SK-N-SH treated with all-trans-retinoic acid at 6 μM for 48 hours (cell line): Measurements from ENCODE around the gene THSD7A.

Experiments used
- ARNTL ChIP-seq: fragments of 450-650 bp; formaldehyde crosslinking; IDR thresholded peaks from 2 replicates; pipeline ENCODE4 v1.5.0; 2020; ENCODE audit warnings: low read depth, mild to moderate bottlenecking, moderate library complexity, borderline replicate concordance
- BACH2 ChIP-seq: fragments of 250-450 bp; sonication (Bioruptor Pico); IDR thresholded peaks from 2 replicates; pipeline ENCODE4 v1.9.0; 2021; ENCODE audit warnings: mild to moderate bottlenecking, borderline replicate concordance
- ESRRG ChIP-seq: fragments of 250-450 bp; sonication (Bioruptor Pico); IDR thresholded peaks from 2 replicates; pipeline ENCODE4 v1.6.1; 2021; ENCODE audit warnings: mild to moderate bottlenecking
- GLIS3 ChIP-seq: fragments of 250-450 bp; sonication (Bioruptor Pico); IDR thresholded peaks from 2 replicates; pipeline ENCODE4 v1.5.0; 2020; ENCODE audit warnings: mild to moderate bottlenecking, moderate library complexity
- ISL1 ChIP-seq: fragments of 250-450 bp; sonication (Bioruptor Pico); IDR thresholded peaks from 2 replicates; pipeline ENCODE4 v2.1.2; 2022; ENCODE audit warnings: mild to moderate bottlenecking, moderate library complexity
- RARB ChIP-seq: fragments of 250-450 bp; sonication (Bioruptor Pico); IDR thresholded peaks from 2 replicates; pipeline ENCODE4 v1.8.0; 2021; ENCODE audit warnings: mild to moderate bottlenecking, moderate library complexity
- TCF4 ChIP-seq: fragments of 250-450 bp; sonication (Bioruptor Pico); IDR thresholded peaks from 2 replicates; pipeline ENCODE4 v1.8.0; 2021; ENCODE audit warnings: mild to moderate bottlenecking, moderate library complexity, borderline replicate concordance
- ZFP3 ChIP-seq: fragments of 250-450 bp; sonication (Bioruptor Pico); IDR thresholded peaks from 2 replicates; pipeline ENCODE4 v1.5.0; 2020; ENCODE audit warnings: mild to moderate bottlenecking, moderate library complexity
- ZFP30 ChIP-seq: fragments of 450-650 bp; formaldehyde crosslinking; IDR thresholded peaks from 2 replicates; pipeline ENCODE4 v1.5.0; 2022; ENCODE audit warnings: mild to moderate bottlenecking, moderate library complexity
- ZNF8 ChIP-seq: fragments of 450-650 bp; formaldehyde crosslinking; IDR thresholded peaks from 2 replicates; pipeline ENCODE4 v1.5.0; 2020; ENCODE audit warnings: mild to moderate bottlenecking, moderate library complexity
- TF ChIP-seq, protein P1 (sequence below): fragments of 250-450 bp; sonication (Bioruptor Pico); IDR thresholded peaks from 2 replicates; pipeline ENCODE4 v1.5.0; 2020; ENCODE audit warnings: mild to moderate bottlenecking, moderate library complexity
- TF ChIP-seq, protein P2 (sequence below): fragments of 250-450 bp; sonication (Bioruptor Pico); IDR thresholded peaks from 2 replicates; pipeline ENCODE4 v1.8.0; 2021; ENCODE audit warnings: low read depth, mild to moderate bottlenecking, moderate library complexity, borderline replicate concordance
- TF ChIP-seq, protein P3 (sequence below): fragments of 250-450 bp; sonication (Bioruptor Pico); IDR thresholded peaks from 2 replicates; pipeline ENCODE4 v1.8.0; 2020; ENCODE audit warnings: mild to moderate bottlenecking, moderate library complexity, borderline replicate concordance

DNA sequence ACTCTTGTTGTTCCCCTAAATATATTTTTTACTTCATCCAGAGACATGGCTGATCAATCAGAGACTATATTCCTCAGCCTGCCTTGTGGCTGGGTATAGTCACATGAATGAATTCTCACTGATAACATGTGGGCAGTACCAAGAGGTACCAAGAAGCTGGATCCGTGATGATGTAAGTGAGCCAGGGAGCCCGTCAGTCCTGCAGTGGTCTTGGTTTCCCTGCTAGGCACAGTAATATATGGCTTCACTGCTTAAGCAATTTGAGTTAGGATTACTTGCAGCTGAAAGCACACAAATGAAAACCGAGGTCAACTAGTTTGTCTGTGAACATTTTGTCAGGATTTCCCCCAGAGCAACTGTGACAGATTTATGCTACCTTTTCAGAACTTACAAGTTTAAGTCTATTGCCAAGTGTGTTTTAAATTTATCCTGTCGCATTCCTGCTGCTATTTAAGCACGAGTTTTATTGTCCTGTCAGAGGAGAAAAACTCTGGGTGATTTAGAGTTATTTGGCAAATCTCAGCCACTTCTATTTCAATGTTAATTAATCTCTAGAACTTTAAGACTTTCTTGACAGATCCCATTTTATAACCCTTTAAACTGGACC, 476.5 kb downstream of the THSD7A start:
- TF ChIP-seq, protein P1, sequence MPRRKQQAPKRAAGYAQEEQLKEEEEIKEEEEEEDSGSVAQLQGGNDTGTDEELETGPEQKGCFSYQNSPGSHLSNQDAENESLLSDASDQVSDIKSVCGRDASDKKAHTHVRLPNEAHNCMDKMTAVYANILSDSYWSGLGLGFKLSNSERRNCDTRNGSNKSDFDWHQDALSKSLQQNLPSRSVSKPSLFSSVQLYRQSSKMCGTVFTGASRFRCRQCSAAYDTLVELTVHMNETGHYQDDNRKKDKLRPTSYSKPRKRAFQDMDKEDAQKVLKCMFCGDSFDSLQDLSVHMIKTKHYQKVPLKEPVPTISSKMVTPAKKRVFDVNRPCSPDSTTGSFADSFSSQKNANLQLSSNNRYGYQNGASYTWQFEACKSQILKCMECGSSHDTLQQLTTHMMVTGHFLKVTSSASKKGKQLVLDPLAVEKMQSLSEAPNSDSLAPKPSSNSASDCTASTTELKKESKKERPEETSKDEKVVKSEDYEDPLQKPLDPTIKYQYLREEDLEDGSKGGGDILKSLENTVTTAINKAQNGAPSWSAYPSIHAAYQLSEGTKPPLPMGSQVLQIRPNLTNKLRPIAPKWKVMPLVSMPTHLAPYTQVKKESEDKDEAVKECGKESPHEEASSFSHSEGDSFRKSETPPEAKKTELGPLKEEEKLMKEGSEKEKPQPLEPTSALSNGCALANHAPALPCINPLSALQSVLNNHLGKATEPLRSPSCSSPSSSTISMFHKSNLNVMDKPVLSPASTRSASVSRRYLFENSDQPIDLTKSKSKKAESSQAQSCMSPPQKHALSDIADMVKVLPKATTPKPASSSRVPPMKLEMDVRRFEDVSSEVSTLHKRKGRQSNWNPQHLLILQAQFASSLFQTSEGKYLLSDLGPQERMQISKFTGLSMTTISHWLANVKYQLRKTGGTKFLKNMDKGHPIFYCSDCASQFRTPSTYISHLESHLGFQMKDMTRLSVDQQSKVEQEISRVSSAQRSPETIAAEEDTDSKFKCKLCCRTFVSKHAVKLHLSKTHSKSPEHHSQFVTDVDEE (CRISPR knock-in tag): no peak
- TF ChIP-seq, protein P2, sequence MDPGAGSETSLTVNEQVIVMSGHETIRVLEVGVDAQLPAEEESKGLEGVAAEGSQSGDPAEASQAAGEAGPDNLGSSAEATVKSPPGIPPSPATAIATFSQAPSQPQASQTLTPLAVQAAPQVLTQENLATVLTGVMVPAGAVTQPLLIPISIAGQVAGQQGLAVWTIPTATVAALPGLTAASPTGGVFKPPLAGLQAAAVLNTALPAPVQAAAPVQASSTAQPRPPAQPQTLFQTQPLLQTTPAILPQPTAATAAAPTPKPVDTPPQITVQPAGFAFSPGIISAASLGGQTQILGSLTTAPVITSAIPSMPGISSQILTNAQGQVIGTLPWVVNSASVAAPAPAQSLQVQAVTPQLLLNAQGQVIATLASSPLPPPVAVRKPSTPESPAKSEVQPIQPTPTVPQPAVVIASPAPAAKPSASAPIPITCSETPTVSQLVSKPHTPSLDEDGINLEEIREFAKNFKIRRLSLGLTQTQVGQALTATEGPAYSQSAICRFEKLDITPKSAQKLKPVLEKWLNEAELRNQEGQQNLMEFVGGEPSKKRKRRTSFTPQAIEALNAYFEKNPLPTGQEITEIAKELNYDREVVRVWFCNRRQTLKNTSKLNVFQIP (CRISPR knock-in tag): no peak
- TF ChIP-seq ISL1 (CRISPR knock-in tag) (no peak), RARB (CRISPR knock-in tag) (no peak), ARNTL (CRISPR knock-in tag) (no peak), ESRRG (CRISPR knock-in tag) (no peak), ZFP3 (no peak), ZNF8 (CRISPR knock-in tag) (no peak), GLIS3 (CRISPR knock-in tag) (no peak), TCF4 (CRISPR knock-in tag) (no peak), BACH2 (no peak), ZFP30 (CRISPR knock-in tag) (no peak)
- TF ChIP-seq, protein P3, sequence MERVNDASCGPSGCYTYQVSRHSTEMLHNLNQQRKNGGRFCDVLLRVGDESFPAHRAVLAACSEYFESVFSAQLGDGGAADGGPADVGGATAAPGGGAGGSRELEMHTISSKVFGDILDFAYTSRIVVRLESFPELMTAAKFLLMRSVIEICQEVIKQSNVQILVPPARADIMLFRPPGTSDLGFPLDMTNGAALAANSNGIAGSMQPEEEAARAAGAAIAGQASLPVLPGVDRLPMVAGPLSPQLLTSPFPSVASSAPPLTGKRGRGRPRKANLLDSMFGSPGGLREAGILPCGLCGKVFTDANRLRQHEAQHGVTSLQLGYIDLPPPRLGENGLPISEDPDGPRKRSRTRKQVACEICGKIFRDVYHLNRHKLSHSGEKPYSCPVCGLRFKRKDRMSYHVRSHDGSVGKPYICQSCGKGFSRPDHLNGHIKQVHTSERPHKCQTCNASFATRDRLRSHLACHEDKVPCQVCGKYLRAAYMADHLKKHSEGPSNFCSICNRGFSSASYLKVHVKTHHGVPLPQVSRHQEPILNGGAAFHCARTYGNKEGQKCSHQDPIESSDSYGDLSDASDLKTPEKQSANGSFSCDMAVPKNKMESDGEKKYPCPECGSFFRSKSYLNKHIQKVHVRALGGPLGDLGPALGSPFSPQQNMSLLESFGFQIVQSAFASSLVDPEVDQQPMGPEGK (CRISPR knock-in tag): no peak
